GM13976 (cell line): ENCODE results near the gene CMC4.

Source experiments
- DNase-seq: peaks from one replicate; pipeline ENCODE4 v3.0.0; 2012; ENCODE audit warnings: low spot score
- in situ Hi-C: fragments of 300-500 bp; cut with MboI; formaldehyde crosslinking; loops from one replicate; pipeline ENCODE4 v1.12.0; 2022; ENCODE audit warnings: low sequenced_read_pairs, mixed read lengths, inconsistent platforms; ENCODE audit not compliant: unreplicated experiment
- TF ChIP-seq, protein P1 (sequence below): IDR thresholded peaks from 2 replicates; pipeline ENCODE4 v1.5.1; 2012; ENCODE audit warnings: borderline replicate concordance, mild to moderate bottlenecking; ENCODE audit not compliant: insufficient read depth; ENCODE audit errors: extremely low read depth, missing control alignments, control extremely low read depth

Gene CMC4

GRCh38 chrX:155026727-155027508, 44.0 kb downstream of the CMC4 start, which contains the start of gene FUNDC2:
FUNDC2 (plus strand) TSS chrX:155026844; CDS start chrX:155026939, 95 bp downstream.
- in situ Hi-C loops, result no loop called here
- peak; percentile 87 for DNase-seq
- TF ChIP-seq, protein P1, sequence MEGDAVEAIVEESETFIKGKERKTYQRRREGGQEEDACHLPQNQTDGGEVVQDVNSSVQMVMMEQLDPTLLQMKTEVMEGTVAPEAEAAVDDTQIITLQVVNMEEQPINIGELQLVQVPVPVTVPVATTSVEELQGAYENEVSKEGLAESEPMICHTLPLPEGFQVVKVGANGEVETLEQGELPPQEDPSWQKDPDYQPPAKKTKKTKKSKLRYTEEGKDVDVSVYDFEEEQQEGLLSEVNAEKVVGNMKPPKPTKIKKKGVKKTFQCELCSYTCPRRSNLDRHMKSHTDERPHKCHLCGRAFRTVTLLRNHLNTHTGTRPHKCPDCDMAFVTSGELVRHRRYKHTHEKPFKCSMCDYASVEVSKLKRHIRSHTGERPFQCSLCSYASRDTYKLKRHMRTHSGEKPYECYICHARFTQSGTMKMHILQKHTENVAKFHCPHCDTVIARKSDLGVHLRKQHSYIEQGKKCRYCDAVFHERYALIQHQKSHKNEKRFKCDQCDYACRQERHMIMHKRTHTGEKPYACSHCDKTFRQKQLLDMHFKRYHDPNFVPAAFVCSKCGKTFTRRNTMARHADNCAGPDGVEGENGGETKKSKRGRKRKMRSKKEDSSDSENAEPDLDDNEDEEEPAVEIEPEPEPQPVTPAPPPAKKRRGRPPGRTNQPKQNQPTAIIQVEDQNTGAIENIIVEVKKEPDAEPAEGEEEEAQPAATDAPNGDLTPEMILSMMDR, result no peak

DNA sequence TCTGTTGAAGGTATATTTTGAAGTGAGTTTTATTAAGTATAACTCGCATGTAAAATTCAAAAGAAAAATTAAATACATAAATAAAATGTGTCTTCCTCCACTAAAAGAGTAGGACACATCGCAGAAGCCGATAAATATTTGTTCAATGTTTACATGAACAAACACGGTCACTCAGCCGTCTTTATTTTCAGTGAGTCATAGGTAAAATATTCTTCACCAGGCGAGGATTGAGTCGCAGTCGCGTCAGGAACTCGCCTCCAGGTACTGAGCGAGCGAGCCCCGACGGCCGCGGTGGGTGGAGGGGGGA, 44.6 kb downstream of the CMC4 start:
- DNase-seq, result no peak
- TF ChIP-seq, protein P1, result no peak
- in situ Hi-C loops, result no loop called here

- no peak for DNase-seq
- in situ Hi-C loops, result no loop called here
- TF ChIP-seq, protein P1, result no peak
These were observed 46.8 kb downstream of the CMC4 start for GRCh38 chrX:155023907-155024833.

DNA sequence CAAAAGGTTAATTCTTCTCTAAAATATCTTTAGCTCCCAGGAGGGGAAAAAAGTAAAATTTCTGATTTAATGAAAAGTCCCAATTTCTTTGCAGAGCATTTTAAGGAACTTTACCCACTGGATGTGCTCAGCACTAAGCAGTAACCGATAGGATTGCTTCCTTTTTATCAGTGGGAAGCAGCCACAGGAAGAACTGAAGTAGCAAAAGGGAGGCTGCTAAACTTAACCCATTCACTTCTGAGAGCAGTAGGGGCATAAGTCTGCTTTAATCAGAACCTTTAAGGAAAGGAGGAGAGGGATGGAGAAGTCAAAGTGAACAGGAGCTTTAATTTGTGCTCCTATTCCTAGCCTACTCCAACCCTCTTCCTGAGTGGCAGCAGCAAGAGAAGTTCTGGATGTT, 48.4 kb downstream of the CMC4 start, which contains the start of gene F8:
Gene F8 (minus strand): TSS at position 139 of the 400 bp plus-strand sequence. CDS start 171 bp downstream, outside the sequence.
- in situ Hi-C loops, result no loop called here
- DNase-seq, result no peak

GRCh38 chrX:155020591-155020990, 50.3 kb downstream of the CMC4 start:
- in situ Hi-C loops, result no loop called here
- DNase-seq, result no peak

More for the DNA sequence above, 48.4 kb downstream of the CMC4 start, which contains the start of gene F8:
- TF ChIP-seq, protein P1, result no peak

More at GRCh38 chrX:155020591-155020990, 50.3 kb downstream of the CMC4 start:
- TF ChIP-seq, protein P1, result no peak
